Measurements from ENCODE around the gene OTUD5. TPM values are rescaled to one million over a fixed set of nuclear protein-coding genes. Genes with fewer than 3 reads are reported as not detected.

Gene OTUD5
- total RNA-seq, 2 donors from 2014 or later: 50.3 to 56.5 TPM

DNA sequence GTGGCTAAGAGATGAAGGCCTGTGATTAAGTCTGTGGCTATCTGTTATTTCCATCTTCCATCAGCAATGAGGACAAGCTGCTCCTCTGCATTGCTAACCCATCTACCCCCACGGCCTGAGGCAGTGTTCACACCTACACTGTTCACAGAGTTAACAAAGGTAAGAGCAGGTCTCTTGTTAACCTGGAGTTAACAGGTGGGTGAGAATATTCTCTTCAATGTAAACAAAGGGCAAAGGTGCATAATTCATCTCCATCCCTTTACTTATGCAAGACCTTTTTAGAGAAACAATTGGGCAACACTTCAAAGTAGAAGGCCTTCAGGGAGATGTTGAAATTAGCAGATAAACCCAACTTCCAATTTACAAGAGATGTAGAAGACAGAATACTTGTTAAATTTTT is 48.8 kb downstream of the OTUD5 start:
- TF ChIP-seq CTCF (conservative IDR thresholded peaks at IDR 0.05): no peak
- Histone ChIP-seq H3K9me3 (ENCODE audit: control insufficient read depth, low read length) (no peaks in the 10 kb centered on the region), H3K4me1 (ENCODE audit: control insufficient read depth, insufficient read depth, low read length) (no peaks in the 10 kb centered on the region), H3K9ac (ENCODE audit: extremely low read depth, low read length, poor library complexity, severe bottlenecking) (no peak overlapping the region), H3K4me3 (ENCODE audit: low read length) (no peak overlapping the region), H3K27me3 (ENCODE audit: control insufficient read depth, insufficient read depth, low read length, poor library complexity, severe bottlenecking) (no peaks in the 10 kb centered on the region), H3K27ac (ENCODE audit: low read depth, low read length) (no peak overlapping the region), H3K36me3 (ENCODE audit: control insufficient read depth, insufficient read depth, low read length) (peaks cover 23% of the 10 kb centered on the region)
- Mint-ChIP-seq H3K4me1 (peaks cover 3% of the 10 kb centered on the region), H3K36me3 (ENCODE audit: low read depth) (peaks cover 31% of the 10 kb centered on the region), H3K27ac (no peak overlapping the region), H3K27me3 (ENCODE audit: insufficient read depth) (no peaks in the 10 kb centered on the region), H3K9me3 (peaks cover 60% of the 10 kb centered on the region), H3K4me3 (no peak overlapping the region)
- no peak for DNase-seq
- WGBS, 2 experiments (ENCODE audit: insufficient coverage in 1 of 2, insufficient read length in 1 of 2): 83% methylated on average over 1 of the region's 1 CpG; no CpG with 5 or more reads in 1 of the 2 experiments

DNA sequence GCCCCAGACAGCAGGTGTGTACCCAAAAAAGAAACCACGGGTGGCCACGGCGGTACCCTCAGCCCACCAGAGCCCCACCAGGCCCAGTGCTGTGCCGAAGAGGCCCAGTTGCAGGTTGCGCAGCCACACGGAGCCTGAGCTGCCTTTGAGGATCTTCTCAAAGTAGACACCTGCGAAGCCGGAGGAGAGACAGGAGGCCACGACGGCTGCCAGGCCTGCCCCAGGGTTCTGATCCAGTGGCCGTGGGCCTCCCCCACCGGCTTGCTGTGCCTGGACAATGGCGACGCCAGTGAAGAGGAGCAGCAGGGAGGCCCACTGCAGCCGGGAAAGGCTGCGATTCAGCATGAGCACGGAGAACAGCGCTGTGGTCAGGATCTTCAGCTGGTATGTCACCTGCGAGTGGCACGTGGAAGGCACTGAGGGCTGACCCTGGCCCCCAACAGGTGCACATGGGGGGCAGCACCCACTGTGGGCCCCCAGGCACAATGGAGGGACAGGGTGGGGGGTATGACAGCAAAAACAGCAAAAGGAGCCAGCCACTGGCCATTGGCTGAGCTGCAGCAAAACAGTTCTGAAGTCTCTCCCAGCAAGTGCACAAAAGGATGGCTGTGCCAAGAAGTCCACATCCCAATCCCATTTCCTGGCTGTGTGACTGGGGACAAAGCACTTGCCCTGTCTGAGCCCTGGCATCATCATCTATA is 52.2 kb downstream of the OTUD5 start:
- no peaks in the 10 kb centered on the region for H3K4me1 Mint-ChIP-seq
- Histone ChIP-seq H3K36me3 (ENCODE audit: control insufficient read depth, insufficient read depth, low read length) (peaks cover 17% of the 10 kb centered on the region), H3K9me3 (ENCODE audit: control insufficient read depth, low read length) (no peaks in the 10 kb centered on the region), H3K4me1 (ENCODE audit: control insufficient read depth, insufficient read depth, low read length) (no peaks in the 10 kb centered on the region), H3K4me3 (ENCODE audit: low read length) (no peak overlapping the region), H3K27me3 (ENCODE audit: control insufficient read depth, insufficient read depth, low read length, poor library complexity, severe bottlenecking) (no peaks in the 10 kb centered on the region), H3K9ac (ENCODE audit: extremely low read depth, low read length, poor library complexity, severe bottlenecking) (no peak overlapping the region), H3K27ac (ENCODE audit: low read depth, low read length) (no peak overlapping the region)
- H3K27me3 Mint-ChIP-seq (ENCODE audit: insufficient read depth): no peaks in the 10 kb centered on the region
- no peak overlapping the region for H3K27ac Mint-ChIP-seq
- TF ChIP-seq CTCF (conservative IDR thresholded peaks at IDR 0.05): no peak
- H3K36me3 Mint-ChIP-seq (ENCODE audit: low read depth): peaks cover 42% of the 10 kb centered on the region
- peaks cover 68% of the 10 kb centered on the region for H3K9me3 Mint-ChIP-seq
- no peak overlapping the region for H3K4me3 Mint-ChIP-seq
- 86 to 93% methylated on average over 5 to 20 of the region's 20 CpGs for WGBS, 2 experiments (ENCODE audit: insufficient coverage in 1 of 2, insufficient read length in 1 of 2)
- no peak for DNase-seq

GRCh38 chrX:48904626-48905025 is 52.8 kb downstream of the OTUD5 start:
- Histone ChIP-seq H3K27ac (ENCODE audit: low read depth, low read length) (no peak overlapping the region), H3K9me3 (ENCODE audit: control insufficient read depth, low read length) (no peaks in the 10 kb centered on the region), H3K4me3 (ENCODE audit: low read length) (no peak overlapping the region), H3K36me3 (ENCODE audit: control insufficient read depth, insufficient read depth, low read length) (peaks cover 19% of the 10 kb centered on the region), H3K9ac (ENCODE audit: extremely low read depth, low read length, poor library complexity, severe bottlenecking) (no peak overlapping the region), H3K27me3 (ENCODE audit: control insufficient read depth, insufficient read depth, low read length, poor library complexity, severe bottlenecking) (no peaks in the 10 kb centered on the region), H3K4me1 (ENCODE audit: control insufficient read depth, insufficient read depth, low read length) (no peaks in the 10 kb centered on the region)
- no peaks in the 10 kb centered on the region for H3K27me3 Mint-ChIP-seq (ENCODE audit: insufficient read depth)
- no peak for TF ChIP-seq CTCF (conservative IDR thresholded peaks at IDR 0.05)
- H3K9me3 Mint-ChIP-seq: peaks cover 70% of the 10 kb centered on the region
- no peak overlapping the region for H3K4me3 Mint-ChIP-seq
- 95 to 96% methylated on average over 5 to 14 of the region's 14 CpGs for WGBS, 2 experiments (ENCODE audit: insufficient coverage in 1 of 2, insufficient read length in 1 of 2)
- H3K4me1 Mint-ChIP-seq: no peaks in the 10 kb centered on the region
- peaks cover 44% of the 10 kb centered on the region for H3K36me3 Mint-ChIP-seq (ENCODE audit: low read depth)
- no peak overlapping the region for H3K27ac Mint-ChIP-seq
- DNase-seq: no peak

Data from endodermal cell (in vitro differentiated cells).